Measurements from ENCODE around the gene IQCE. TPM values are rescaled to one million over a fixed set of nuclear protein-coding genes. Genes with fewer than 3 reads are reported as not detected.
A peak's percentile ranks its signal among the peaks of the same experiment; 100 is the strongest.

Gene IQCE
- total and polyA plus RNA-seq, 4 experiments from 2014 or later = 0.81 to 9.4 (median 5.9) TPM

DNA sequence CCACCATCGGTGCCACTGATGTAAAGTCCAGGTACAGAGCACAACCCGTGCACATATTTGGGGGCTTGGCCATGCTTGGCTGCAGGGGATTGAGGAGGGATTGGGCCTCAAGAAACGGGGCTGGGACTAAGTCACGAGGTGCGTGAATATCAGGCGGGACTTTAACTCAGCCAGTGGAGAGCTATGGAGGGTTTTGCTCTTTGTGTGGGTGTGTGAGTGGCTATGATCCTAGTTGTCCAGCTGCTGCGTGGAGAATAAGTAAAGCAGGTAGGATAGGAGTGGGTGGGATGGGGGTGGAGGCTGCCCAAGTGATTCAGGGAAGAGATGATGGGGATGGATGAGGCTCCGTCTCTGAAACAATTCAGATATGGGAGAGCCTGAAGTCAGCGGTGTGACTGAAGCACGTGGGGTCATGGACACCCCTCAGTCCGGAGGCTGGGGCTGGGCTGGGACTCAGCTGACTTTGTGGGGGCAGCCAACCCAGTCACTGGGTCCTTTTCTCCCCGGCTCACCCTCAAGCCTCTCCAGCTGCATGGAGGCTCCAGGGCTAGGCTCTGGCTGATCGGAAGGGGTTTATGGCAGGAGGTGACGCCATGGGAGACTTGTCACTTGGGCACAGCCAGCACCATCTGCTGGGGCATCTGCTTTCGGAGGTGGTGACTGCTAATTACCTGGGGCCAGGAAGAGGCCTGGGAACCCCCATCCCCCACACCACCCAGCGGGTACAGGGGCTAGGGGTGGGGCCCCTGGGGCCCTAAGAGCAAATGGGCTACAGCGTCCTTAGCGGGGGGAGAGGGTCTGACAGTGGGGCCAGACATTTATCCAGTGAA lies 40.9 kb upstream of the IQCE start:
- POLR2A ChIA-PET (ENCODE audit: partially characterized antibody) = interaction anchor here (0.8 to 15.7 kb wide), 3 partner anchors 7 to 49 kb away, joined by 3 to 511 read pairs (median 96); no protein-coding TSS in a partner anchor
- peak overlapping the region in 1 of 2 donors; percentile 49 for H3K4me3 ChIP-seq (ENCODE audit: low read length in 2 of 2)
- Mint-ChIP-seq H3K9me3 (no peaks in the 10 kb centered on the region), H3K27me3 (no peaks in the 10 kb centered on the region), H3K4me1 (peaks cover 15 to 48% (median 26%) of the 10 kb centered on the region in 4 donors), H3K36me3 (peaks cover 16 to 22% of the 10 kb centered on the region in 2 donors), H3K4me3 (peak overlapping the region; percentile 78 to 87 (median 84)), H3K27ac (peak overlapping the region; percentile 64 to 87 (median 78))
- peak in 1 of 5 donors; percentile 49 for DNase-seq
- H3K4me1 ChIP-seq (ENCODE audit: insufficient read depth, low read length) = peaks cover 31% of the 10 kb centered on the region
- intact Hi-C loops (cut with micrococcal nuclease) = no loop called here
- no peaks in the 10 kb centered on the region for H3K27me3 ChIP-seq (ENCODE audit: insufficient read depth, low read length)
- H3K36me3 ChIP-seq (ENCODE audit: insufficient read depth, low read length) = no peaks in the 10 kb centered on the region
- H3K9me3 ChIP-seq (ENCODE audit: control insufficient read depth in 1 of 2, low read length in 2 of 2) = no peaks in the 10 kb centered on the region
- CTCF ChIA-PET (ENCODE audit: partially characterized antibody) = interaction anchor here (0.6 kb wide), 1 partner anchor 34 kb away, joined by 3 read pairs; no protein-coding TSS in a partner anchor
- H3K27ac ChIP-seq (ENCODE audit: low read depth, low read length) = no peak overlapping the region

DNA sequence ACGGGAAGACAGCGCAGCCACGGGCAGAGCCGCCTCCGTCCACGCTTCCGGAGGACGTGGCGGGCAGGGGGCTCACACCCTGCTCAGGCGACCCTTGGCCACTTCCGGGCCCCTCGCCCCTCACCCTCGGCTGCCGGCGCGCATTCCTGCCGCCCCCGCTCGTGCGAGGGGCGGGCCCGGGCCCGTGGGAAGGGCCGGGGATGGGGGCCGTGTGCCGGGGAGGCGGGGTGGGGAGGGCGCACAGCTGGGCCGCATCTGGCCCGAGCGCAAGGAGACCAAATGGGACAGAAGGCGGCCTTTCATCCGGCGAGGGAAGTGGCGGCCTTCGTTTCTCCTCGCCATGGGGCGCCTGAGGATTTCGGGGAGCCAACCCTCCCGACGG lies 40.1 kb upstream of the IQCE start:
- POLR2A ChIA-PET (ENCODE audit: partially characterized antibody) = interaction anchor here (1.0 to 15.7 kb wide), 4 partner anchors 8 to 40 kb away, joined by 3 to 511 read pairs (median 52); partner anchors contain the start of genes BRAT1 and IQCE
- Mint-ChIP-seq H3K4me1 (peaks cover 14 to 45% (median 25%) of the 10 kb centered on the region in 4 donors), H3K4me3 (peak overlapping the region; percentile 83 to 87 (median 85)), H3K9me3 (no peaks in the 10 kb centered on the region), H3K27me3 (no peaks in the 10 kb centered on the region), H3K36me3 (peaks cover 18 to 26% of the 10 kb centered on the region in 2 donors), H3K27ac (peak overlapping the region; percentile 42 to 87 (median 76))
- Histone ChIP-seq H3K27me3 (ENCODE audit: insufficient read depth, low read length) (no peaks in the 10 kb centered on the region), H3K27ac (ENCODE audit: low read depth, low read length) (peak overlapping the region; percentile 50), H3K4me1 (ENCODE audit: insufficient read depth, low read length) (peaks cover 31% of the 10 kb centered on the region), H3K36me3 (ENCODE audit: insufficient read depth, low read length) (no peaks in the 10 kb centered on the region), H3K9me3 (ENCODE audit: control insufficient read depth in 1 of 2, low read length in 2 of 2) (no peaks in the 10 kb centered on the region), H3K4me3 (ENCODE audit: low read length in 2 of 2) (peak overlapping the region in 1 of 2 donors; percentile 49)
- CTCF ChIA-PET (ENCODE audit: partially characterized antibody) = no interaction called here
- no peak for DNase-seq
- intact Hi-C loops (cut with micrococcal nuclease) = loop anchor here (1.0 kb wide), 2 partner anchors 10 to 37 kb away; partner anchors contain the start of gene BRAT1

DNA sequence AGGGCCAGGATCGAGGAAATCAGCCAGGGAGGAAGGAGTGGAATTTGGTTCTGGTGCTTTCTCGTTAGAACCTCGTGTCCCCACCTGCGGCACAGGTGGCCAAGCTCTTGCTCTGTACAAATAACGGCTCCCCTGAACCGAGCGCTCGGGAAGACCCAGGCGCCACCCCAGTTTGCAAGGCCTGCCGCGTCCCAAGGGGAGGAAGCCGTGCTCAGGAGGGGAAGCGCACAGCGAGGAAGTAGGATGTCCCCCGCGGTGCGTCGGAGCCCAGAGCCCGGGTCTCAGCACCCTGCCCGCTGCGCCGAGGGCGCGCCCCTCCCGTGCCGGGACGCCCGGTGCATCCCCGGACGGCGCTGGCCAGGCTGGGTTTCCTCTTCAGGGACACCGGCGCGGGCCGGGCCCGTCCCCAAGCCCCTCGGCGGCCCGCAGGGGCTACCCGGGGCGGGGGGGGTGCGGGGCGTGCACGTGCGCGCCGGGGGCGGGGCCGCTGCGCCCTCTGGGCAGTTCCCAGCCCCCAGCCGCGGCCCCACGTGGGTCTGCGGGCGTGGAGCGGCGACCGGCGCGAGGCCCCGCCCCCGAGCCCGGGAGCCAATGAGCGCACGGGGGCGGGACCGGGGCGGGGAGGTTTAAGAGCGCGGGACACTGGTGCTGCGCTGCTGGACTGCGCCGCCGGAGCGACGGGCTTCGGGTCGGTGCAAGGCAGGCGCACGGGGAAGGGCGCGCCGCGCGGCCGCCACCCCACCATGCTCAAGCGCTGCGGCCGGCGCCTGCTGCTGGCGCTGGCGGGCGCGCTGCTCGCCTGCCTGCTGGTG lies 39.5 kb upstream of the IQCE start, which contains the start of gene LFNG:
TSS of gene LFNG (plus strand) at position 656 of the 812 bp plus-strand sequence. CDS start at position 744, 88 bp downstream.
- CTCF ChIA-PET (ENCODE audit: partially characterized antibody) = no interaction called here
- H3K4me1 ChIP-seq (ENCODE audit: insufficient read depth, low read length) = peaks cover 37% of the 10 kb centered on the region
- peak within 1 kb of the TSS; percentile 97 to 99 (median 98) for H3K4me3 Mint-ChIP-seq
- H3K9me3 Mint-ChIP-seq = no peaks in the 10 kb centered on the region
- H3K4me1 Mint-ChIP-seq = peaks cover 14 to 45% (median 25%) of the 10 kb centered on the region in 4 donors
- intact Hi-C loops (cut with micrococcal nuclease) = loop anchor here (1.0 kb wide), 2 partner anchors 11 to 36 kb away; partner anchors contain the start of gene BRAT1
- peak within 1 kb of the TSS; percentile 80 for H3K27ac ChIP-seq (ENCODE audit: low read depth, low read length)
- no peaks in the 10 kb centered on the region for H3K9me3 ChIP-seq (ENCODE audit: control insufficient read depth in 1 of 2, low read length in 2 of 2)
- no peaks in the 10 kb centered on the region for H3K27me3 Mint-ChIP-seq
- H3K27me3 ChIP-seq (ENCODE audit: insufficient read depth, low read length) = no peaks in the 10 kb centered on the region
- no peaks in the 10 kb centered on the region for H3K36me3 ChIP-seq (ENCODE audit: insufficient read depth, low read length)
- peaks cover 18 to 26% of the 10 kb centered on the region in 2 donors for H3K36me3 Mint-ChIP-seq
- peak within 1 kb of the TSS; percentile 93 to 98 for H3K4me3 ChIP-seq (ENCODE audit: low read length in 2 of 2)
- POLR2A ChIA-PET (ENCODE audit: partially characterized antibody) = interaction anchor here (1.0 to 15.7 kb wide), 9 partner anchors 9 to 192 kb away, joined by 3 to 511 read pairs (median 7); partner anchors contain the start of genes BRAT1 and IQCE
- H3K27ac Mint-ChIP-seq = peak within 1 kb of the TSS; percentile 89 to 99 (median 92)
- peak; percentile 77 to 86 (median 81) for DNase-seq

DNA sequence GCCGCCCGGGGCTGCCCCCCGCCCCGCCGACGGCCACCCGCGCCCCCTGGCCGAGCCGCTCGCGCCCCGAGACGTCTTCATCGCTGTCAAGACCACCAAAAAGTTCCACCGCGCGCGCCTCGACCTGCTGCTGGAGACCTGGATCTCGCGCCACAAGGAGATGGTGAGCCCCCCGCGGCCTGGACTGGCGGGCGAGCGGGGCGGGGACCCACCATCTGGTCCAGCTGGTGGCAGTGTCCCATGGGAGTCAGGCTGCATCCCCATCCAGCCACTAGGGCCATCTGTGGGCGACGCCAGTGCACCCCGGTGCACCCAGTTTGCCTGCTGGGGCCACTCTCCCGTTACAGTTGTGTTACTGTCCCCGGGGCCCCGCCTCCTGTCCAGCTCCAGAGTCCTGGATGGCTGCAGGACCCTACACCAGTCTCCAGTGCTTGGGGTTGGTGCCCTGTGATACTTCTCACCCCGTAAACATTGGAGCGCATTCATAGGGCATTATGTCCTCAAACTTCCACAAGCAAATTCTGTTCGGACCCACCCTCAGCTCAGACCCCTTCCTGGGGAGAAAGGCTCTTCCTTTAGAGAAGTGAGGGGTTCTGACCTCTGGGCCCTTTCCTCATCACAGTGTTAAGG lies 38.5 kb upstream of the IQCE start:
- POLR2A ChIA-PET (ENCODE audit: partially characterized antibody) = interaction anchor here (0.8 to 15.7 kb wide), 15 partner anchors 9 to 1598 kb away, joined by 3 to 511 read pairs (median 3); partner anchors contain the start of genes BRAT1 and IQCE
- peak overlapping the region; percentile 93 to 98 for H3K4me3 ChIP-seq (ENCODE audit: low read length in 2 of 2)
- H3K36me3 ChIP-seq (ENCODE audit: insufficient read depth, low read length) = peaks cover 3% of the 10 kb centered on the region
- peak overlapping the region; percentile 80 for H3K27ac ChIP-seq (ENCODE audit: low read depth, low read length)
- peaks cover 18 to 26% of the 10 kb centered on the region in 2 donors for H3K36me3 Mint-ChIP-seq
- H3K9me3 ChIP-seq (ENCODE audit: control insufficient read depth in 1 of 2, low read length in 2 of 2) = no peaks in the 10 kb centered on the region
- H3K27ac Mint-ChIP-seq = peak overlapping the region; percentile 89 to 99 (median 92)
- DNase-seq = peak in 1 of 5 donors; percentile 58
- no peaks in the 10 kb centered on the region for H3K9me3 Mint-ChIP-seq
- H3K4me1 ChIP-seq (ENCODE audit: insufficient read depth, low read length) = peaks cover 46% of the 10 kb centered on the region
- no peaks in the 10 kb centered on the region for H3K27me3 ChIP-seq (ENCODE audit: insufficient read depth, low read length)
- intact Hi-C loops (cut with micrococcal nuclease) = loop anchor here (5.0 kb wide), 1 partner anchor 43 kb away; the partner anchor contains the start of gene GRIFIN
- CTCF ChIA-PET (ENCODE audit: partially characterized antibody) = interaction anchor here (1.4 kb wide), 2 partner anchors 10 kb away, joined by 3 read pairs; no protein-coding TSS in a partner anchor
- no peaks in the 10 kb centered on the region for H3K27me3 Mint-ChIP-seq
- peaks cover 14 to 45% (median 26%) of the 10 kb centered on the region in 4 donors for H3K4me1 Mint-ChIP-seq
- peak overlapping the region; percentile 97 to 99 (median 98) for H3K4me3 Mint-ChIP-seq

DNA sequence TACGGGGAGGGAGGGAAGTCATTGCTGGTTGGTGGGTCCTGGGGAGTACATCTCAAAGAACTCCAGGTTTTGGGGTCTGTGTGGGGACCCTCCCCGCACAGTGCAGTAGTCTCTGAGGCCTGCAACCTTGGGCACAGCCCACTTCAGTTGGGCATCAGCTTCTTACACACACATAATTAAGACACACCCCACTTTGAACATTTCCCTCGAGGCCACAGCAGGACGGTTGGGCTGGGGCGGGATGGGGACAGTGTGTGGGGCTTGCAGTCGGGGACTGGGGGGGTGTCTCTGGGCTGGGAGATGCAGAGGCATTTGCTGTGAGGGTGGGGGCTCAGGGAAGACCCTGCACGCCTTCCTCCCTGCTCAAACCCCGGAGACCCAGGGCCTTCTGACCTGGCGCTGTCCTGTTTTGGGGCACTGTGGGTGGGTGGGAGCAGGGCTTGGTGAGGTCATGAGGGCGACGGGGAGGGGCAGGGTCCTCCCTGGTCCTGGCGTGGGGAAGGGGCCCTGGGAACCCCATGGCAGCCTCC lies 38.0 kb upstream of the IQCE start:
- H3K27me3 Mint-ChIP-seq = no peaks in the 10 kb centered on the region
- H3K27me3 ChIP-seq (ENCODE audit: insufficient read depth, low read length) = no peaks in the 10 kb centered on the region
- peaks cover 9% of the 10 kb centered on the region for H3K36me3 ChIP-seq (ENCODE audit: insufficient read depth, low read length)
- peaks cover 52% of the 10 kb centered on the region for H3K4me1 ChIP-seq (ENCODE audit: insufficient read depth, low read length)
- DNase-seq = no peak
- ChIA-PET CTCF (ENCODE audit: partially characterized antibody) (interaction anchor here (1.4 kb wide), 2 partner anchors 9 to 10 kb away, joined by 3 read pairs; no protein-coding TSS in a partner anchor), POLR2A (ENCODE audit: partially characterized antibody) (interaction anchor here (0.8 to 15.7 kb wide), 15 partner anchors 8 to 1599 kb away, joined by 3 to 511 read pairs (median 3); partner anchors contain the start of genes BRAT1 and IQCE)
- H3K9me3 ChIP-seq (ENCODE audit: control insufficient read depth in 1 of 2, low read length in 2 of 2) = no peaks in the 10 kb centered on the region
- H3K4me3 ChIP-seq (ENCODE audit: low read length in 2 of 2) = peak overlapping the region; percentile 93 to 98
- peak overlapping the region; percentile 97 to 99 (median 98) for H3K4me3 Mint-ChIP-seq
- peak overlapping the region; percentile 80 for H3K27ac ChIP-seq (ENCODE audit: low read depth, low read length)
- peaks cover 18 to 29% of the 10 kb centered on the region in 2 donors for H3K36me3 Mint-ChIP-seq
- intact Hi-C loops (cut with micrococcal nuclease) = loop anchor here (5.0 kb wide), 1 partner anchor 44 kb away; the partner anchor contains the start of gene GRIFIN
- peaks cover 17 to 49% (median 30%) of the 10 kb centered on the region in 4 donors for H3K4me1 Mint-ChIP-seq
- H3K9me3 Mint-ChIP-seq = no peaks in the 10 kb centered on the region
- H3K27ac Mint-ChIP-seq = peak overlapping the region; percentile 89 to 99 (median 92)

DNA sequence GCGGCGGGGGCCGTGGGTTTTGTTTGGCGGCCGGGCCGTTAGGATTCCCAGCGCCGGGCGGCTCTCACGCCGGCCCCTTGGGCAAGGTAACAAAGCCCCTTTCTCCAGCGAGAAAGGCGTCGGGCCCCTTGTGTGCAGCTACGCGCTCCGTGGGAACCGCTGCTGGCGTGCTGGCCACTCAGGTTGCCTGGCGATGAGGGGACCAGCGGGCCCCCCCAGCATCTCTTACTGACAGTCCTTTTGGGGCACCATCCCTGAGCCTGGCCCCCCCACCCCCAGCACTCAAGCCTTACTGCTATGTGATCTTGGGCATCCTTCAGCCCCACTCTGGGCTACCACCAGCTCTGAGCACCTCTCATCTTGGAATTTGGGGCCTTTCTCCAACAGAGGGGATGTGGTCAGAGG lies 37.4 kb upstream of the IQCE start:
- no peaks in the 10 kb centered on the region for H3K9me3 Mint-ChIP-seq
- Histone ChIP-seq H3K27ac (ENCODE audit: low read depth, low read length) (peak overlapping the region; percentile 80), H3K9me3 (ENCODE audit: control insufficient read depth in 1 of 2, low read length in 2 of 2) (no peaks in the 10 kb centered on the region), H3K27me3 (ENCODE audit: insufficient read depth, low read length) (no peaks in the 10 kb centered on the region), H3K4me3 (ENCODE audit: low read length in 2 of 2) (peak overlapping the region; percentile 79 to 98), H3K4me1 (ENCODE audit: insufficient read depth, low read length) (peaks cover 57% of the 10 kb centered on the region), H3K36me3 (ENCODE audit: insufficient read depth, low read length) (peaks cover 14% of the 10 kb centered on the region)
- H3K4me3 Mint-ChIP-seq = peak overlapping the region; percentile 92 to 99 (median 97)
- H3K27ac Mint-ChIP-seq = peak overlapping the region; percentile 92 to 99 (median 95)
- no peaks in the 10 kb centered on the region for H3K27me3 Mint-ChIP-seq
- ChIA-PET CTCF (ENCODE audit: partially characterized antibody) (interaction anchor here (1.1 to 1.4 kb wide), 3 partner anchors 9 to 189 kb away, joined by 3 read pairs; no protein-coding TSS in a partner anchor), POLR2A (ENCODE audit: partially characterized antibody) (interaction anchor here (0.6 to 15.7 kb wide), 14 partner anchors 8 to 1599 kb away, joined by 3 to 511 read pairs (median 4); partner anchors contain the start of genes BRAT1, IQCE and TTYH3)
- intact Hi-C loops (cut with micrococcal nuclease) = loop anchor here (5.0 kb wide), 1 partner anchor 44 kb away; the partner anchor contains the start of gene GRIFIN
- H3K4me1 Mint-ChIP-seq = peaks cover 17 to 54% (median 34%) of the 10 kb centered on the region in 4 donors
- peaks cover 18 to 33% of the 10 kb centered on the region in 2 donors for H3K36me3 Mint-ChIP-seq
- DNase-seq = no peak

Data from CD4-positive, alpha-beta memory T cell (primary cell).